ENCODE results near the gene EPN2. TPM values are rescaled to one million over a fixed set of nuclear protein-coding genes. Genes with fewer than 3 reads are reported as not detected.

The EPN2 gene
- total and polyA plus RNA-seq, 10 of the 15 experiments (the other 5 are each of a cell fraction or from before 2014, with no cell fraction given) = 0.26 to 8.4 (median 4.7) TPM

GRCh38 chr17:19347323-19348080 lies 110.3 kb downstream of the EPN2 start:
- FAIRE-seq (no peak), DNase-seq (ENCODE audit: low read depth, low spot score) (no peak), ATAC-seq (no peak)
- H3K27ac ChIP-seq (ENCODE audit: control insufficient read depth, insufficient read depth) = no peak overlapping the region
- 41% methylated on average over 13 of the region's 13 CpGs for WGBS (ENCODE audit: insufficient coverage, insufficient replicate concordance, low lambda C conversion rate, missing lambda C conversion rate)
- ChIA-PET SMC1A (ENCODE audit: uncharacterized antibody, unreplicated experiment) (no interaction called here), POLR2A (no interaction called here), CTCF (no interaction called here), RAD21 (ENCODE audit: unreplicated experiment) (no interaction called here)
- no peaks in the 10 kb centered on the region for H3K4me1 ChIP-seq (ENCODE audit: control insufficient read depth, insufficient read depth, low read length)
- H3K27me3 ChIP-seq (replicated peaks in 1 of 2; ENCODE audit: control insufficient read depth in 2 of 2, insufficient read depth in 2 of 2, low read length in 1 of 2) = no peaks in the 10 kb centered on the region
- no peaks in the 10 kb centered on the region for H3K79me2 ChIP-seq (ENCODE audit: control insufficient read depth, insufficient read depth, low read length)
- H3K9ac ChIP-seq (ENCODE audit: control insufficient read depth, insufficient read depth, low read length) = no peak overlapping the region
- no peaks in the 10 kb centered on the region for H3K36me3 ChIP-seq (ENCODE audit: control insufficient read depth in 2 of 2, insufficient read depth in 2 of 2, low read length in 1 of 2)
- intact Hi-C loops (cut with micrococcal nuclease; ENCODE audit: unreplicated experiment) = no loop called here
- H2AFZ ChIP-seq (ENCODE audit: control insufficient read depth, low read depth, low read length) = no peak overlapping the region
- no peak overlapping the region for H3K4me3 ChIP-seq
- H4K20me1 ChIP-seq (ENCODE audit: control insufficient read depth, insufficient read depth) = no peaks in the 10 kb centered on the region
- in situ Hi-C loops (cut with MboI) = no loop called here
- TF ChIP-seq SMAD1 (IDR thresholded peaks at IDR 0.05; ENCODE audit: low read depth, partially characterized antibody) = no peak
- no TSS peak for BruUV-seq (replicated peaks)
- H3K9me3 ChIP-seq (replicated peaks; ENCODE audit: control insufficient read depth, insufficient read depth, low read length) = no peaks in the 10 kb centered on the region
- H3K4me2 ChIP-seq (ENCODE audit: control insufficient read depth, insufficient read depth) = no peak overlapping the region

GRCh38 chr17:19348081-19348650 lies 111.0 kb downstream of the EPN2 start:
- Histone ChIP-seq H3K36me3 (ENCODE audit: control insufficient read depth in 2 of 2, insufficient read depth in 2 of 2, low read length in 1 of 2) (no peaks in the 10 kb centered on the region), H3K9me3 (replicated peaks; ENCODE audit: control insufficient read depth, insufficient read depth, low read length) (no peaks in the 10 kb centered on the region), H3K4me2 (ENCODE audit: control insufficient read depth, insufficient read depth) (no peak overlapping the region), H3K79me2 (ENCODE audit: control insufficient read depth, insufficient read depth, low read length) (no peaks in the 10 kb centered on the region), H3K4me3 (no peak overlapping the region), H4K20me1 (ENCODE audit: control insufficient read depth, insufficient read depth) (no peaks in the 10 kb centered on the region), H3K27ac (ENCODE audit: control insufficient read depth, insufficient read depth) (no peak overlapping the region), H2AFZ (ENCODE audit: control insufficient read depth, low read depth, low read length) (no peak overlapping the region), H3K4me1 (ENCODE audit: control insufficient read depth, insufficient read depth, low read length) (no peaks in the 10 kb centered on the region), H3K9ac (ENCODE audit: control insufficient read depth, insufficient read depth, low read length) (no peak overlapping the region), H3K27me3 (replicated peaks in 1 of 2; ENCODE audit: control insufficient read depth in 2 of 2, insufficient read depth in 2 of 2, low read length in 1 of 2) (no peaks in the 10 kb centered on the region)
- in situ Hi-C loops (cut with MboI) (no loop called here), intact Hi-C loops (cut with micrococcal nuclease; ENCODE audit: unreplicated experiment) (no loop called here)
- TF ChIP-seq FOS (IDR thresholded peaks at IDR 0.05; ENCODE audit: borderline replicate concordance, extremely low read depth, insufficient read length) = no peak
- TF ChIP-seq SREBF2 (IDR thresholded peaks at IDR 0.05; ENCODE audit: low read length) = no peak
- no TSS peak for BruUV-seq (replicated peaks)
- RAD21 ChIA-PET (ENCODE audit: unreplicated experiment) = no interaction called here
- FAIRE-seq (no peak), DNase-seq (ENCODE audit: low read depth, low spot score) (no peak), ATAC-seq (no peak)
- SMC1A ChIA-PET (ENCODE audit: uncharacterized antibody, unreplicated experiment) = no interaction called here
- 54% methylated on average over 9 of the region's 9 CpGs for WGBS (ENCODE audit: insufficient coverage, insufficient replicate concordance, low lambda C conversion rate, missing lambda C conversion rate)
- CTCF ChIA-PET = no interaction called here
- POLR2A ChIA-PET = interaction anchor here (0.6 kb wide), 1 partner anchor 26 kb away, joined by 3 read pairs; no protein-coding TSS in a partner anchor

Measured in GM12878 (cell line).